Activated CD8-positive, alpha-beta memory T cell treated with anti-CD3 and anti-CD28 coated beads, Interleukin-2, amount 50 U/mL, for 24 hours (primary cell): ENCODE data around the gene COX19.

ENCODE experiments used
- DNase-seq: peaks from one replicate; pipeline ENCODE4 v3.0.0-alpha.2; 2020; ENCODE audit errors: extremely low read depth

The COX19 gene

DNA sequence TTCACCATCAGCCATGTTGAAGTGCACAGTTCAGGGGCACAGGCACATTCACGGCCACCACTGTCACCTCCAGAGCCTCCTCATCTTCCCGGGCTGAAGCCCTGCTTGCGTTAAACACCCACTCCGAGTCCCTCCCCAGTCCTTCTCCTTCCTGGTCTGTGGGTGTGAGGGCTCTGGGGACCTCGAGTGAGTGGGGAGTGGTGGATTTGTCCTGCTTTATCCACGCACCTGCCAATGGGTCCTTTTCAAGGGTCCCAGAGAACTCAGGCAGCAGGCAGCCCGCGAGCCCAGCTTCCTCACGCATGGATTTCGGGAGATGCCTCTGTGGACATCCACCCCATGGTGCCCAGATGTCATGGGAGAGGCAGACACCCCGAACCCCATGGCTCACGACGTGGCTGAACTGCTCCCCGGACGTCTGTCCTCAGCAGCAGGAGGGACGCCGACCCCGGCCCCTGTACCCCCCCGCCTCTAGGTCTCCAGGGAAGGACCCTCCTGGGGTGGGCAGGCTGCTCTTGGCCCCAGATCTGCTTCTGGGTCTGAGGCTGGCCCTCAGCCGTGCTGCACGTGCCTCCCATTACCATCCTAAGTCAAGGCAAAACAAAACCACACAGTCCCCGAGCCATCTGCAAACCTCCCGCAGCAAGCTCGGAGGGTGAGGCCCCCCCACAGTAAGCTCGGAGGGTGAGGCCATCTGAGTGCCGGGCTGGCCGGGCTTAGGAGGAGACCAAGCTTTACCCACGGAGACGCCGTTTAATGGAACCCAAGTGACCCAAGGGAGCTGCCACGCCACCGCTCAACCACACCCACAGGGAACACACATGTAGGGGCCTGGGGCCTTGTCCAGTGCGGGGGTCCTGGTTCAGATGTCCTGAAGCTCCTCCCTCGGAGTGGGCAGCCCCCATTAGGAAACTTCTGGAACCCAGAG lies 16.6 kb upstream of the COX19 start:
- no peak for DNase-seq

DNA sequence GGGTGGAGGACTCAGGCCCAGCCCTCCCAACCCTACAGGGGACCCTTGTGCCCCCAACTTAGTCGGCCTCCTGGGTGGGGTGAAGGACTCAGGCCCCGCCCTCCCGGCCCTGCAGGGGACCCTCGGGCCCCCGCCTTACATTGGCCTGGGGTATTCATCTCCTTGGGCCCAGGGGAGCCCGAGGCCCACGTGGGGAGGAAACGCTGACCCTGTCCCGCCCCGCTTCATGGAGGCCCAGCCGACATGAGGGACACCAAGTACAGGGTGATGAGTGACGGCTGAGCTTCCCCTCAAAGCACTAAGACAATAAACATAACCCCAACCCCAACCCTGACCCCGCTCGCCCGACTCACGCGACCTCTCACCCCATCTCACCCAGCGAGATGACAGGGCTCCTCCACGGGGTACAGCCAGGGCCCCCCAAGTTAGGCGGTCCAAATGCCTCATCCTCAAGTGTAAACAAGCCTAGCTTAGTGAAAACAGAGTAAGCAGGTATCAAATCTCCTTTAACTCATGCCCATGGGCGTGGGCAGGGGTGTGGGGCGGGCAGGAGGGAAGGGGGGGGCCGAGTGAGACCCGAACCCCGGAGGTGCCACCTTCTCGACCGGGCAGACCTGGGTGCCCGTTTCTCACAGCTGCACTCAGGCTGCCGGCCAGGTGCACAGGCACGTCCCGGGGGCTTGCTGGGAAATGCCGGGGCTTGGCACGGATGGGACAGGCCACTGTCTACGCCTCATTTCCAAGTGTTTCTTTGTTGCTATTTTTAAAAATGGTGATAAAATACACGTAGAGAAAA lies 15.8 kb upstream of the COX19 start:
- no peak for DNase-seq

GRCh38 chr7:990352-990932 lies 15.1 kb upstream of the COX19 start:
- no peak for DNase-seq

DNA sequence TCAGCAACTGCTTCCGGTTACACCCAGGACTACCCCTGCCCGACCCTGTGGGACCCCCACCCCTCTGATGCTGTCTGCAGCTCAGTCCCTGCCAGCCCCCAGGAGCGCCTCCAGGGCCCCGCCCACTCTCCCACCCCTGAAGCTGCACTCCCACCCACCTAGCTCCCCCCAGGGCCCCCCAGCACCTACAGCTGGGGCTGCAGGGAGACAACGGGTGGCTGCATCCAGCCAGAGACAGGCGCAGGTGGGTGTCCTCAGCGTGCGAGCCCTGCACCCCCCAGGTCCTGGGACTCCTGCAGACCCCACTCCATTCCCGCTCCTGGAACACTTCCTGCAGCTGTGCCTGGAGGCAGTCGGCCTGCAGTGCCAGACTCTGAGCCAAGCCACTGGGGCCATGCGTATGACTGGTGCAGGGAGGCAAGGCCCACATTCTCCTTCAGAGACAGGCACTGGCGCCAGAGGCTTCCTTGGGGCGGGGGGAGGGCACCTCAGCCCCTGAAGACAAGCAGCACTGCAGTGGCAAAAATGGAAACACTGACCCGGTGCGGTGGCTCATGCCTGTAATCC lies 13.7 kb upstream of the COX19 start:
- DNase-seq: no peak

DNA sequence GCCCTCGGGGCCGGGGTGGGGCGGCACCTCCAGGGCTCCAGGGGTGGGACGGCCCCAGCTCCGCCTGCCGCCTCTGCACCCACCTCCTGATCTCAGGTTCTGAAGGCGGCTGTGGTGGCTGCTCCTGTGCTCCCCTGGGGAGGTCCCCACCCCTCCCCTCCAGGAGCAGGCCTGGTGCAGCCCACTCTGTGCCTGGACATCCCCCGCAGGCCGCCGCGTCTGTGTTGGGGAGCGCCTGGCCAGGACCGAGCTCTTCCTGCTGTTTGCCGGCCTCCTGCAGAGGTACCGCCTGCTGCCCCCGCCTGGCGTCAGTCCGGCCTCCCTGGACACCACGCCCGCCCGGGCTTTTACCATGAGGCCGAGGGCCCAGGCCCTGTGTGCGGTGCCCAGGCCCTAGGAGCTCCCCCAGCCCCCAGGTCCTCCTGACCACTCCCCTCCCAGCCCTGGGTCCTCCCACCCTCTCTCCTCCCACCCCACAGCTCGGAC lies 13.1 kb upstream of the COX19 start:
- DNase-seq: no peak

- no peak for DNase-seq
Measured at GRCh38 chr7:987909-988308, 12.6 kb upstream of the COX19 start.

GRCh38 chr7:986766-987751 lies 11.7 kb upstream of the COX19 start:
- DNase-seq: no peak

DNA sequence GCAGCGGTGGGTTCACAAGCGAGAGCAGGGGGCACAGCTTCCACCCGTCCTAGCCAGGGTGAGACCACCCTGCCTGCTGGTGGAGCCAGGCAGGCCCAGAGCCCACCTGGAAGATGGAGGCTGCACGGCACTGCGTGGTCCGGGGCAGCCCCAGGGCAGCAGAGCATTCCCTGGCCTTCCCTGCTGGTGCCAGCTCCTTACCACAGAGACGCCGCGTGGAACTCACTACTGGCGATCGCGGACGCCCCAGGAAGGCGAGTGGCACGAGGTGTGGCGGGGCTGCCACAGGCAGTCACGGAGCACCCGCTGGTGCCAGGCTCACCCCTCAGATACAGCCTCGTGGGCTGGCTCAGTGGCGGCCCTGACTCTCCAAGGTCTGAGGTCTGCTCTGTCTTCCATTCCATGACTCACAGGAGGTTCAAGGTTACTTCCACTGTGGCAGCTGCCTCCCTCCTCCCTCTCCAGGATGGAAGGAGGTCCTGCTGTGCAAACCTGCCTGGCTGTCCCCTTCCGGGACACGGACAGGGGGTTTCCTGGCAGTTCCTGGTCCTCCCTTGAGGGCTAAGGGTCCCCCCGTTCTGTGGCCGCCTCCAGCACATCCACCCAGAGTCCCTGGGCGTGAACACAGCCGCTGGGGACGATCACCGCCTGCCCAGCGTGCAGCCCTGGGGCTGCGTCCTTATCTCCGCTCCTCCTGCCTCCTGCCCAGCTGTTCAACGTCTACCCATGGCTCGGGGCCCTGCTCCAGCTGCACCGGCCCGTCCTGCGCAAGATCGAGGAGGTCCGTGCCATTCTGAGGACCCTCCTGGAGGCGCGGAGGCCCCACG lies 10.8 kb upstream of the COX19 start:
- no peak for DNase-seq

DNA sequence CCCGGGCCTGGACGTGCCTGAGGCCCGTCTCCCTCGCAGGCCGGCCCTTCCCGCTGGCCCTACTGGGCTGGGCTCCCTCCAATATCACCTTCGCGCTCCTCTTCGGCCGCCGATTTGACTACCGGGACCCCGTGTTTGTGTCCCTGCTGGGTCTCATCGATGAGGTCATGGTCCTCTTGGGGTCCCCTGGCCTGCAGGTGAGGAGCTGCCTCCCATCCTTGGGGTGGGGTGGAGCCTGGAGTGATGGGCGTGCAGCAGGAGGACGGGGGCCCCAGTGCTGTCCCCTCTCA lies 9.7 kb upstream of the COX19 start:
- no peak for DNase-seq

GRCh38 chr7:984361-985126 lies 9.2 kb upstream of the COX19 start:
- no peak for DNase-seq

- DNase-seq: no peak
Measured at GRCh38 chr7:983616-984071, 8.3 kb upstream of the COX19 start.

GRCh38 chr7:983004-983615 lies 7.8 kb upstream of the COX19 start, which contains the start of gene CYP2W1:
TSS of gene CYP2W1 (plus strand) at chr7:983181. CDS start at chr7:983212, 31 bp downstream.
- DNase-seq: no peak

DNA sequence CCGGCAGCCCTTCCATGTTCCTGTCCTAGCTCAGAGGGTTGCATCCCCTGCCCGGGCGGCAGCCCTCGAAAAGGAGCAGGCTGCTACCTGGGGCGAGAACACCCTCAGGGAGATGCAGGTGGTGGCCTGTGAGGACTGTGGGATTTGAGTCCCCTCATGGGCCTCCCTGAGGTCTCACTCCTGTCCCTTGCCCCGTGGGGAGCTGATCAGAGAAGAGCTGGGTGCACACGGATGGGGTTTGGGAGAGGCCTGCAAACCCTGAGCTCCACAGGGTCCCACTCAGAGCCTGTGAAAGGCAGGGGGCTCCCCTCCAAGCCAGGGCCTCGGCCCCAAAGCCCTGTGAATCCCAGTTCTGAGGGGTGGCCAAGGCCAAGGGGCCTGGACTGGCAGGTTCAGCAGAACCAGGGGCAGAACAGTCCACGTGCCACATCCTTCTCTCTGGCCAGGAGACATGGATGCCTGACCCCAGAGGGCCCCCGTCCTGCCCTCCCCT lies 7.2 kb upstream of the COX19 start:
- no peak for DNase-seq

GRCh38 chr7:981793-982510 lies 6.6 kb upstream of the COX19 start:
- DNase-seq: no peak

DNA sequence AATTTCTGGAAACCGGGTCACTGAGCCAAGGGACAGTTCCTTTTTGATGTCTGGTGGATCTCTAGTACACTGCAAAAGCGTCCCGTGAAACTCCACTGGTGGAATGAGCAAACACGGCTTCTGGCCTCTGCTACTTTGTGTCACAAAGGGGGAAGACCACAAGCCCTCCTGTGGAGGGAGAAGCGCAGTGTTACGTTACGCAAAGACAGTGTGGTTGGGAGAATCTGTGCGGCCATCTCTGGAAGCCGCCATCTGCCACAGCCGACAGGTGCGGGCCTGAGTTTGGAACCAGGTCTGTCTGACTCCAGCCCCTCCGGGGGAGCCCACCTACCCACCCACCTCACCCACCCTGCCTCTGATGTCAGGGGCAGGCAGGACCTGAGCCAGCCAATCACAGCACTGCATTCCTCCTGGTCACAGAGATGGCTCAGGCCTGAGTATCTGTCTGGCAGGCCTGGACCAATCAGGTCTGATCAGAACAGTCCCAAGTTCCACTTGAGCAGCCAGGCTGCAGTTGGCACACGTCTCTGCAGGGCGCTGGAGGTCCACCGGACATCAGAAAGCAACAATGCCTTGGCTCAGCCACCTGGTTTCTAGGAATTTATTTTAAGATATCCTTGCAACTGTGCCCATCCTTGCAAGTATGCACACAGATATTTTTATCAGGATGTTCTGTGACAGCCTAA lies 4.7 kb upstream of the COX19 start:
- DNase-seq: no peak

DNA sequence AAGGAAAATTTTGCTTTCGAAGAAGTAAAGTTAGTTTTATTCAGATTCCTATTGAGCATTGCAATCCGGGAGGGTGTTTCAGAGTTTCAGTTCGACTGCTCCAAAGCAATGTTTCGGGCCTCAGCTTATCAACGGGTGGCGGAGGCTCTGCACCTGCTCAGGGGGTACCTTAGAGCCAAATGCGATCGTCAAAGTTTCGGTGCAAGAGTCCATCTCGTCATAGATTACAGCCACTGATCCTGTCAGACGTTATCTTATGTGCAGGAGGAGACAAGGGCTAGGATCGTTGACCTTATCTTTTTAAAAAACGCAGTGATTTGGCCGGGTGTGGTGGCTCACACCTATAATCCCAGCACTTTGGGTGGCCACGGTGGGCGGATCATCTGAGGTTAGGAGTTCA lies 3.8 kb upstream of the COX19 start:
- no peak for DNase-seq

GRCh38 chr7:978416-979091 lies 3.2 kb upstream of the COX19 start:
- no peak for DNase-seq
